A549 treated with ZK216348 at 1 μM for 4 hours (cell line): ENCODE data around the gene STAP2. TPM values are rescaled to one million over a fixed set of nuclear protein-coding genes. Genes with fewer than 3 reads are reported as not detected.

ENCODE experiments used
- total RNA-seq: library from RNA; stranded (reverse); fragments of 200-300 nt; extraction: Qiagen RNA extraction; gene quantifications from 5 replicates; pipeline ENCODE4 v1.2.3, GENCODE V29; 2022; ENCODE audit warnings: low read depth

The STAP2 gene, protein sequence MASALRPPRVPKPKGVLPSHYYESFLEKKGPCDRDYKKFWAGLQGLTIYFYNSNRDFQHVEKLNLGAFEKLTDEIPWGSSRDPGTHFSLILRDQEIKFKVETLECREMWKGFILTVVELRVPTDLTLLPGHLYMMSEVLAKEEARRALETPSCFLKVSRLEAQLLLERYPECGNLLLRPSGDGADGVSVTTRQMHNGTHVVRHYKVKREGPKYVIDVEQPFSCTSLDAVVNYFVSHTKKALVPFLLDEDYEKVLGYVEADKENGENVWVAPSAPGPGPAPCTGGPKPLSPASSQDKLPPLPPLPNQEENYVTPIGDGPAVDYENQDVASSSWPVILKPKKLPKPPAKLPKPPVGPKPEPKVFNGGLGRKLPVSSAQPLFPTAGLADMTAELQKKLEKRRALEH
- 0.12 to 0.47 TPM in 2 of 5 replicates, not detected in the others for total RNA-seq

GRCh38 chr19:4338441-4339355, at the start of gene STAP2:
Gene STAP2, minus strand, starts transcription at chr19:4338827. Its CDS starts 74 bp downstream, at chr19:4338753.

DNA sequence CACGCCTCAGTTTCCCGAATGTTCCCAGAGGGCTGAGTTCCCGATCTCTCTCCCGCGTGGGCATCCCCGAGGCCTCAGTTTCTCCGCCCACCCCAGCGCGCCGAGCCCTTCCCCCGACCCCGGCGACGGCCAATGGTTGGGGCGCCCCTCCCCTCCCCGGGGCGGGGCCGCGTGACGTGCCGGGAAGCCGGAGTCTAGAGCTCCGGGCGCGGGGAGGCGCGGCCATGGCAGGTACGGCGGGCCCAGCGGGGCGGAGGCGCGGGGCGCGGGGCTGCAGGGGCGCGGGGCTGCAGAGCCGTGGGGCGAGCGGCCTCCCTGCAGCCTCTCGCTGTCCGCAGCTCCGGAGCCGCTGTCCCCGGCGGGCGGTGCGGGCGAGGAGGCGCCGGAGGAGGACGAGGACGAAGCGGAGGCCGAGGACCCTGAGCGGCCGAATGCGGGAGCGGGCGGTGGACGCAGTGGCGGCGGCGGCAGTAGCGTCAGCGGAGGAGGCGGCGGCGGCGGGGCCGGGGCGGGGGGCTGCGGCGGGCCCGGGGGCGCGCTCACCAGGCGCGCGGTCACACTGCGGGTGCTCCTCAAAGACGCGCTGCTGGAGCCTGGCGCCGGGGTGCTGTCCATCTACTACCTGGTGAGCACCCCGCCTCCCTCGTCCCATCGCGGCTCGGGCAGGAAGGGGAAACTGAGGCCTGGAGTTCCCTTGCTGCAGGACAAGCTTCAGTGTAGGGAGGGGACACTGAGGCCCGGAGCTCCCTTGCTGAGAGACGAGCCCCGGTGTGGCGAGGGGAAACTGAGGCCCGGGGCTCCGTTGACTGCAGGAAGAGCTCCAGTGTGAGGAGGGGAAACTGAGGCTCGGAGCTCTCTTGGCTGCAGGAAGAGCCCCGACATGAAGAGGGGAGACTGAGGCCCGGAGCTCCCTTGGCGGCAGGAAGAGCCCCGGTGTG, 5.0 kb upstream of the STAP2 start, which contains the start of gene MPND:
MPND (plus strand) TSS at position 193 of the 938 bp plus-strand sequence; CDS start at position 225, 32 bp downstream.

DNA sequence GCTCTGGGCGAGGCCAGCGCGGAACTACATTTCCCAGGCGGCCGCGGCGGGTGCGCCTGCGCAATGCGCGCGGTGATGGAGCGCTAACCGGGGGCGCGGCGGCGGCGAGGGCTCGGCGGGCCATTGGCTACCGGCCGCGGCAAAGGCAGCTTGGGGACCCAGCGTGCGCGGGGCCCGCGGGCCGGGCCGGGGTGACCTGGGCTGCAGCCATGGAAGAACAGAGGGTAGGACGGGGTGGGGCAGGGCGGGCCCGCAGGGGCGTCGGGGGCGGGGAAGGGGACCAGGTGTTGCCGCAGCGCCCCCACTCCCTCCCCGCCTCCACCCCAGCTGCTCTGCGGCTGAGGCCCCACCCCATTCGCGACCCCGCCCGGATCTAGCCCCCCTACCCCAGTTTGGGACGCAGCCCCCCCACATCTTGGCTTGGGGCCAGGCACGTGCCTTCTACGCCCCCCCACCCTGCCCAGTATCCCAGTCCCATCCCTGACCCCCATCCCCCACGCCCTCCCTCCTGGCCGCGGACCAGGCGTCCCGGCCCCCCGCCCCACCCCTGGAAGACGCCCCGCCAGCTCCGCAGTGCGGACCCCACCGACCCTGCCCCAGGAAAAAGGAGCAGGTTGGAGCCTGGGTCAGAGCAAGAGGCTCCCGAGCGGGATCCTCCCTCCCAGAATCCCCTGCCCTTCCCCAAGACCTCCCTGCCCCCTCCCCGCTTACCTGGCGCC, 33.9 kb downstream of the STAP2 start, which contains the start of gene FSD1:
FSD1 (plus strand) TSS at position 61 of the 719 bp plus-strand sequence; CDS start at position 210, 149 bp downstream.

GRCh38 chr19:4302243-4302640, 36.4 kb downstream of the STAP2 start, which contains the start of gene TMIGD2:
Gene TMIGD2, minus strand, starts transcription at chr19:4302389. Its CDS starts 4 bp downstream, at chr19:4302385.

GRCh38 chr19:4278419-4279266, 60.0 kb downstream of the STAP2 start, which contains the start of gene SHD:
Gene SHD, plus strand, starts transcription at chr19:4279266. Its CDS starts 798 bp downstream, at chr19:4280064.

Other genes starting within 250 kb of the STAP2 start
- gene MAP2K2, start 214.7 kb downstream of the STAP2 start, total RNA-seq = 118 to 176 TPM (median 167 TPM) in 5 replicates
- 0.08 to 0.39 TPM (median 0.11 TPM) in 4 of 5 replicates, not detected in the other for gene CREB3L3, start 185.2 kb downstream of the STAP2 start, total RNA-seq
- gene SIRT6, start 156.3 kb downstream of the STAP2 start, total RNA-seq = 17.4 to 39.4 TPM (median 36.8 TPM) in 5 replicates
- gene ANKRD24, start 156.1 kb downstream of the STAP2 start, total RNA-seq = 0.16 to 0.34 TPM (median 0.31 TPM) in 5 replicates
- gene EBI3, start 109.3 kb downstream of the STAP2 start, total RNA-seq = 1.5 to 4.8 TPM (median 3.0 TPM) in 5 replicates
- gene YJU2, start 91.7 kb downstream of the STAP2 start, total RNA-seq = 17.1 to 23.9 TPM (median 21.5 TPM) in 5 replicates
- not detected in 5 replicates for gene SHD, start 59.6 kb downstream of the STAP2 start, total RNA-seq
- not detected in 5 replicates for gene TMIGD2, start 36.4 kb downstream of the STAP2 start, total RNA-seq
- 6.0 to 10.8 TPM (median 8.6 TPM) in 5 replicates for gene FSD1, start 34.2 kb downstream of the STAP2 start, total RNA-seq
- gene MPND, start 4.7 kb upstream of the STAP2 start, total RNA-seq = 7.0 to 13.3 TPM (median 10.1 TPM) in 5 replicates
- 36.6 to 63.4 TPM (median 61.9 TPM) in 5 replicates for gene SH3GL1, start 61.7 kb upstream of the STAP2 start, total RNA-seq
- 19.7 to 27.3 TPM (median 24.6 TPM) in 5 replicates for gene CHAF1A, start 63.8 kb upstream of the STAP2 start, total RNA-seq
- gene UBXN6, start 119.0 kb upstream of the STAP2 start, total RNA-seq = 30.7 to 66.9 TPM (median 55.5 TPM) in 5 replicates
- gene HDGFL2, start 133.5 kb upstream of the STAP2 start, total RNA-seq = 19.3 to 33.2 TPM (median 30.4 TPM) in 5 replicates
- 0.19 to 0.28 TPM (median 0.23 TPM) in 5 replicates for gene PLIN4, start 179.7 kb upstream of the STAP2 start, total RNA-seq
- 0.16 to 0.32 TPM in 2 of 5 replicates, not detected in the others for gene PLIN5, start 196.4 kb upstream of the STAP2 start, total RNA-seq
- 0.08 to 0.21 TPM (median 0.09 TPM) in 3 of 5 replicates, not detected in the others for gene LRG1, start 201.2 kb upstream of the STAP2 start, total RNA-seq
- 4.3 to 6.9 TPM (median 6.2 TPM) in 5 replicates for gene SEMA6B, start 220.9 kb upstream of the STAP2 start, total RNA-seq